ENCODE results near the gene MAP2K2. TPM values are rescaled to one million over a fixed set of nuclear protein-coding genes. Genes with fewer than 3 reads are reported as not detected.

The MAP2K2 gene
- total and polyA plus RNA-seq, 2 experiments from 2014 or later = 32.3 to 212 TPM

GRCh38 chr19:4065430-4066175 is 58.3 kb downstream of the MAP2K2 start:
- H3K9ac ChIP-seq = peak overlapping the region; percentile 87; the same call in 1 of the 2 replicates
- no peaks in the 10 kb centered on the region for H3K9me3 ChIP-seq (ENCODE audit: low read depth)
- DNase-seq = peak; percentile 98
- H3K4me2 ChIP-seq (ENCODE audit: unreplicated experiment) = no peak overlapping the region
- H3K4me1 ChIP-seq (ENCODE audit: insufficient read depth) = peaks cover 24% of the 10 kb centered on the region
- peak overlapping the region; percentile 22; the same call in 1 of the 2 replicates for H3K27ac ChIP-seq
- no peaks in the 10 kb centered on the region for H3K36me3 ChIP-seq (ENCODE audit: low read depth)
- H2AFZ ChIP-seq = no peak overlapping the region
- TF ChIP-seq EZH2 (IDR thresholded peaks at IDR 0.05; ENCODE audit: insufficient read depth, poor library complexity, severe bottlenecking) = no peak
- no peak for TF ChIP-seq EZH2phosphoT487 (IDR thresholded peaks at IDR 0.05; ENCODE audit: insufficient read depth, low read depth)
- H3K79me2 ChIP-seq (ENCODE audit: insufficient read depth) = peaks cover 44% of the 10 kb centered on the region
- H3K9me2 ChIP-seq (ENCODE audit: insufficient read depth) = no peaks in the 10 kb centered on the region
- no peaks in the 10 kb centered on the region for H3K27me3 ChIP-seq (replicated peaks; ENCODE audit: insufficient read depth)
- peaks cover 3% of the 10 kb centered on the region; the same call in 1 of the 2 replicates for H4K20me1 ChIP-seq (ENCODE audit: insufficient read depth)
- in situ Hi-C loops (cut with MboI) = no loop called here
- 0 out of 2 replicates have a peak, but pooled peaks cover 3% of the 10 kb centered on the region for H3F3A ChIP-seq (ENCODE audit: insufficient read depth)
- peak overlapping the region; percentile 40; the same call in 1 of the 2 replicates for H3K4me3 ChIP-seq
- 2% methylated on average over 77 of the region's 98 CpGs; no CpG with 5 or more reads in 1 of the 2 experiments for WGBS, 2 experiments (ENCODE audit: low coverage in 1 of 2, low lambda C conversion rate in 2 of 2, missing lambda C conversion rate in 2 of 2)

- 0 out of 2 replicates have a peak, but pooled peaks cover 3% of the 10 kb centered on the region for H3F3A ChIP-seq (ENCODE audit: insufficient read depth)
- no peaks in the 10 kb centered on the region for H3K36me3 ChIP-seq (ENCODE audit: low read depth)
- H3K4me2 ChIP-seq (ENCODE audit: unreplicated experiment) = peak overlapping the region; percentile 77
- peak overlapping the region; percentile 80 for H3K27ac ChIP-seq
- peaks cover 31% of the 10 kb centered on the region for H3K4me1 ChIP-seq (ENCODE audit: insufficient read depth)
- no peaks in the 10 kb centered on the region for H3K9me2 ChIP-seq (ENCODE audit: insufficient read depth)
- in situ Hi-C loops (cut with MboI) = no loop called here
- TF ChIP-seq EZH2phosphoT487 (IDR thresholded peaks at IDR 0.05; ENCODE audit: insufficient read depth, low read depth) = no peak
- TF ChIP-seq EZH2 (IDR thresholded peaks at IDR 0.05; ENCODE audit: insufficient read depth, poor library complexity, severe bottlenecking) = no peak
- peaks cover 3% of the 10 kb centered on the region; the same call in 1 of the 2 replicates for H4K20me1 ChIP-seq (ENCODE audit: insufficient read depth)
- WGBS, 2 experiments (ENCODE audit: low coverage in 1 of 2, low lambda C conversion rate in 2 of 2, missing lambda C conversion rate in 2 of 2) = 0% methylated on average over 23 to 48 of the region's 57 CpGs
- peak overlapping the region; percentile 82 for H3K4me3 ChIP-seq
- H3K9ac ChIP-seq = peak overlapping the region; percentile 86
- DNase-seq = peak; percentile 65
- peaks cover 54% of the 10 kb centered on the region for H3K79me2 ChIP-seq (ENCODE audit: insufficient read depth)
- no peak overlapping the region for H2AFZ ChIP-seq
- no peaks in the 10 kb centered on the region for H3K27me3 ChIP-seq (replicated peaks; ENCODE audit: insufficient read depth)
- H3K9me3 ChIP-seq (ENCODE audit: low read depth) = no peaks in the 10 kb centered on the region
Measured at GRCh38 chr19:4064496-4065260, 59.2 kb downstream of the MAP2K2 start.

GRCh38 chr19:4064149-4064495 is 59.8 kb downstream of the MAP2K2 start:
- peak; percentile 67 for DNase-seq
- Histone ChIP-seq H3K27ac (peak overlapping the region; percentile 80), H3K9ac (peak overlapping the region; percentile 86), H3K9me3 (ENCODE audit: low read depth) (no peaks in the 10 kb centered on the region), H3K9me2 (ENCODE audit: insufficient read depth) (no peaks in the 10 kb centered on the region), H3F3A (ENCODE audit: insufficient read depth) (0 out of 2 replicates have a peak, but pooled peaks cover 3% of the 10 kb centered on the region), H3K4me3 (peak overlapping the region; percentile 82), H3K36me3 (ENCODE audit: low read depth) (no peaks in the 10 kb centered on the region), H2AFZ (no peak overlapping the region), H3K4me1 (ENCODE audit: insufficient read depth) (peaks cover 37% of the 10 kb centered on the region), H3K79me2 (ENCODE audit: insufficient read depth) (peaks cover 59% of the 10 kb centered on the region), H4K20me1 (ENCODE audit: insufficient read depth) (peaks cover 3% of the 10 kb centered on the region; the same call in 1 of the 2 replicates), H3K4me2 (ENCODE audit: unreplicated experiment) (peak overlapping the region; percentile 77), H3K27me3 (replicated peaks; ENCODE audit: insufficient read depth) (no peaks in the 10 kb centered on the region)
- 4% methylated on average over 19 to 24 of the region's 24 CpGs for WGBS, 2 experiments (ENCODE audit: low coverage in 1 of 2, low lambda C conversion rate in 2 of 2, missing lambda C conversion rate in 2 of 2)
- TF ChIP-seq EZH2 (IDR thresholded peaks at IDR 0.05; ENCODE audit: insufficient read depth, poor library complexity, severe bottlenecking) (no peak), EZH2phosphoT487 (IDR thresholded peaks at IDR 0.05; ENCODE audit: insufficient read depth, low read depth) (no peak)
- in situ Hi-C loops (cut with MboI) = no loop called here

GRCh38 chr19:4063369-4064148 is 60.4 kb downstream of the MAP2K2 start:
- H3K36me3 ChIP-seq (ENCODE audit: low read depth) = no peaks in the 10 kb centered on the region

More at GRCh38 chr19:4063369-4064148, 60.4 kb downstream of the MAP2K2 start:
- H3K9ac ChIP-seq = peak overlapping the region; percentile 86
- H3K9me2 ChIP-seq (ENCODE audit: insufficient read depth) = no peaks in the 10 kb centered on the region
- peak; percentile 24 for DNase-seq
- no peak for TF ChIP-seq EZH2 (IDR thresholded peaks at IDR 0.05; ENCODE audit: insufficient read depth, poor library complexity, severe bottlenecking)
- no peak for TF ChIP-seq EZH2phosphoT487 (IDR thresholded peaks at IDR 0.05; ENCODE audit: insufficient read depth, low read depth)
- H3K27ac ChIP-seq = peak overlapping the region; percentile 95
- peaks cover 43% of the 10 kb centered on the region for H3K4me1 ChIP-seq (ENCODE audit: insufficient read depth)
- peaks cover 3% of the 10 kb centered on the region; the same call in 1 of the 2 replicates for H4K20me1 ChIP-seq (ENCODE audit: insufficient read depth)
- peak overlapping the region; percentile 77 for H3K4me2 ChIP-seq (ENCODE audit: unreplicated experiment)
- H2AFZ ChIP-seq = no peak overlapping the region
- H3K79me2 ChIP-seq (ENCODE audit: insufficient read depth) = peaks cover 65% of the 10 kb centered on the region
- H3K27me3 ChIP-seq (replicated peaks; ENCODE audit: insufficient read depth) = no peaks in the 10 kb centered on the region
- 37 to 42% methylated on average over 31 of the region's 31 CpGs for WGBS, 2 experiments (ENCODE audit: low coverage in 1 of 2, low lambda C conversion rate in 2 of 2, missing lambda C conversion rate in 2 of 2)
- H3F3A ChIP-seq (ENCODE audit: insufficient read depth) = 0 out of 2 replicates have a peak, but pooled peaks cover 3% of the 10 kb centered on the region
- peak overlapping the region; percentile 82 for H3K4me3 ChIP-seq
- no peaks in the 10 kb centered on the region for H3K9me3 ChIP-seq (ENCODE audit: low read depth)
- in situ Hi-C loops (cut with MboI) = no loop called here

Data from GM23248 (cell line).